Testis (tissue), 3 donors: Measurements from ENCODE around the gene IGSF9. TPM values are rescaled to one million over a fixed set of nuclear protein-coding genes. Genes with fewer than 3 reads are reported as not detected.

Experiments used
- DNase-seq: peaks from one replicate; pipeline ENCODE4 v3.0.0-alpha.2; 2019
- H3K27ac ChIP-seq, 2 donors: fragments of 200-600 bp; sonication (generic); one replicate each; pipeline ENCODE4 v1.5.1; 2019
- H3K27me3 ChIP-seq: fragments of 200-600 bp; sonication (generic); one replicate; pipeline ENCODE4 v1.5.1; 2019
- H3K36me3 ChIP-seq: fragments of 200-600 bp; sonication (generic); one replicate; pipeline ENCODE4 v1.5.1; 2017; ENCODE audit warnings: low read depth; ENCODE audit errors: missing control alignments
- H3K4me1 ChIP-seq: fragments of 200-600 bp; sonication (generic); one replicate; pipeline ENCODE4 v1.5.1; 2019
- H3K4me3 ChIP-seq, 2 donors: fragments of 200-600 bp; sonication (generic); one replicate each; pipeline ENCODE4 v1.5.1; 2017 to 2019
- H3K9me3 ChIP-seq: fragments of 200-600 bp; sonication (generic); one replicate; pipeline ENCODE4 v1.5.1; 2017
- CTCF ChIP-seq, 3 experiments: fragments of 450-650 bp in 2 of 3; fragments of 200-600 bp in 1 of 3; sonication (generic) in 1 of 3; IDR thresholded peaks; one replicate each; pipeline ENCODE4 v1.5.1; 2016 to 2019; ENCODE audit warnings: antibody characterized with exemption in 3 of 3, mild to moderate bottlenecking in 2 of 3, moderate library complexity in 1 of 3
- POLR2A ChIP-seq: fragments of 450-650 bp; IDR thresholded peaks from one replicate; pipeline ENCODE4 v1.6.1; 2017; ENCODE audit warnings: antibody characterized with exemption, mild to moderate bottlenecking, moderate library complexity
- WGBS, 2 donors: methylation state at CpG; one replicate each; pipeline ENCODE4 v1.1.5; 2018; 5-methylcytosine and 5-hydroxymethylcytosine counted together
- intact Hi-C: fragments of 100-400 bp; cut with DNase I; formaldehyde crosslinking; loops from one replicate; pipeline ENCODE4 v1.15.1; 2023; ENCODE audit warnings: low total_unique reads
- polyA plus RNA-seq: library from polyadenylated mRNA; stranded (reverse); fragments of 350-450 nt; fragmentation: Illumina TruSeq; extraction: RNeasy Lipid Tissue Mini Kit (QIAGEN cat#74804); gene quantifications from one replicate; pipeline ENCODE4 v1.2.3, GENCODE V29; 2014; ENCODE audit warnings: low read depth, low replicate concordance; ENCODE audit not compliant: insufficient read depth
- total RNA-seq, 2 donors: library from RNA; depleted of rRNA; stranded (reverse); fragments of >200 nt; gene quantifications; one replicate each; pipeline ENCODE4 v1.2.3, GENCODE V29; 2016

The IGSF9 gene
- total and polyA plus RNA-seq, 3 donors from 2014 or later: 4.8 to 10.2 (median 7.9) TPM

GRCh38 chr1:159986093-159986492, 40.7 kb upstream of the IGSF9 start:
- H3K9me3 ChIP-seq: no peaks in the 10 kb centered on the region
- TF ChIP-seq POLR2A (no peak), CTCF (IDR thresholded peaks at IDR 0.05) (no peak)
- WGBS, 2 donors: 75 to 86% methylated on average over 2 of the region's 2 CpGs

GRCh38 chr1:159985473-159985872, 40.1 kb upstream of the IGSF9 start:
- no peak for DNase-seq
- H3K4me3 ChIP-seq: no peak overlapping the region
- no peaks in the 10 kb centered on the region for H3K36me3 ChIP-seq
- H3K27ac ChIP-seq: no peak overlapping the region
- WGBS, 2 donors: 93 to 97% methylated on average over 6 of the region's 6 CpGs
- intact Hi-C loops: no loop called here
- no peaks in the 10 kb centered on the region for H3K4me1 ChIP-seq
- H3K9me3 ChIP-seq: no peaks in the 10 kb centered on the region
- no peaks in the 10 kb centered on the region for H3K27me3 ChIP-seq
- no peak for TF ChIP-seq CTCF (IDR thresholded peaks at IDR 0.05)
- TF ChIP-seq POLR2A: no peak

More at GRCh38 chr1:159986093-159986492, 40.7 kb upstream of the IGSF9 start:
- no peaks in the 10 kb centered on the region for H3K4me1 ChIP-seq
- no peaks in the 10 kb centered on the region for H3K36me3 ChIP-seq
- H3K27me3 ChIP-seq: no peaks in the 10 kb centered on the region
- H3K27ac ChIP-seq: no peak overlapping the region
- H3K4me3 ChIP-seq: no peak overlapping the region
- DNase-seq: no peak
- intact Hi-C loops: no loop called here

GRCh38 chr1:159983681-159984080, 38.3 kb upstream of the IGSF9 start:
- H3K9me3 ChIP-seq: no peaks in the 10 kb centered on the region
- TF ChIP-seq CTCF (IDR thresholded peaks at IDR 0.05) (no peak), POLR2A (no peak)
- WGBS, 2 donors: 70 to 75% methylated on average over 5 of the region's 5 CpGs
- intact Hi-C loops: no loop called here
- no peak overlapping the region for H3K27ac ChIP-seq
- no peak for DNase-seq
- H3K27me3 ChIP-seq: no peaks in the 10 kb centered on the region
- H3K4me3 ChIP-seq: no peak overlapping the region
- no peaks in the 10 kb centered on the region for H3K4me1 ChIP-seq
- H3K36me3 ChIP-seq: no peaks in the 10 kb centered on the region

GRCh38 chr1:159982280-159982679, 36.9 kb upstream of the IGSF9 start:
- no peak for TF ChIP-seq POLR2A
- no peak for TF ChIP-seq CTCF (IDR thresholded peaks at IDR 0.05)
- DNase-seq: no peak
- no peaks in the 10 kb centered on the region for H3K9me3 ChIP-seq
- WGBS, 2 donors: 75 to 81% methylated on average over 5 to 6 of the region's 6 CpGs
- intact Hi-C loops: no loop called here
- no peak overlapping the region for H3K27ac ChIP-seq
- no peak overlapping the region for H3K4me3 ChIP-seq
- H3K4me1 ChIP-seq: no peaks in the 10 kb centered on the region
- H3K36me3 ChIP-seq: no peaks in the 10 kb centered on the region
- no peaks in the 10 kb centered on the region for H3K27me3 ChIP-seq

- Histone ChIP-seq H3K27me3 (no peaks in the 10 kb centered on the region), H3K27ac (no peak overlapping the region), H3K36me3 (no peaks in the 10 kb centered on the region), H3K4me3 (no peak overlapping the region), H3K4me1 (no peaks in the 10 kb centered on the region), H3K9me3 (no peaks in the 10 kb centered on the region)
- no peak for DNase-seq
- TF ChIP-seq CTCF (IDR thresholded peaks at IDR 0.05) (no peak), POLR2A (no peak)
- WGBS, 2 donors: 95 to 96% methylated on average over 6 of the region's 6 CpGs
- intact Hi-C loops: no loop called here
Measured at GRCh38 chr1:159981351-159982055, 36.1 kb upstream of the IGSF9 start.
